Activated naive CD4-positive, alpha-beta T cell treated with anti-CD3 and anti-CD28 coated beads, Interleukin-2, amount 10 ng/mL, durations not matched to agents 7 days and 5 days (primary cell): ENCODE measurements around the gene DBF4B.

Experiments
- CTCF ChIA-PET: fragments of 350-600 bp; sonication (Branson Sonifier 250); formaldehyde crosslinking; loops from one replicate; lab custom pipeline; 2021; ENCODE audit warnings: antibody characterized with exemption; lab: Charles Lee
- DNase-seq: peaks from one replicate; pipeline ENCODE4 v3.0.0-alpha.2; 2020
- H3K27ac Mint-ChIP-seq: one replicate; pipeline ENCODE4 v1.8.0; 2021; ENCODE audit warnings: mild to moderate bottlenecking, moderate library complexity, mixed read lengths
- H3K27me3 Mint-ChIP-seq: one replicate; pipeline ENCODE4 v1.8.0; 2021; ENCODE audit warnings: mild to moderate bottlenecking, mixed read lengths
- H3K36me3 Mint-ChIP-seq: one replicate; pipeline ENCODE4 v1.8.0; 2021; ENCODE audit warnings: mixed read lengths
- H3K4me1 Mint-ChIP-seq: one replicate; pipeline ENCODE4 v1.8.0; 2021; ENCODE audit warnings: mixed read lengths
- H3K4me3 Mint-ChIP-seq: one replicate; pipeline ENCODE4 v1.8.0; 2021; ENCODE audit warnings: mild to moderate bottlenecking, moderate library complexity, mixed read lengths
- H3K9me3 Mint-ChIP-seq: one replicate; pipeline ENCODE4 v1.8.0; 2021; ENCODE audit warnings: mixed read lengths

DBF4B gene

DNA sequence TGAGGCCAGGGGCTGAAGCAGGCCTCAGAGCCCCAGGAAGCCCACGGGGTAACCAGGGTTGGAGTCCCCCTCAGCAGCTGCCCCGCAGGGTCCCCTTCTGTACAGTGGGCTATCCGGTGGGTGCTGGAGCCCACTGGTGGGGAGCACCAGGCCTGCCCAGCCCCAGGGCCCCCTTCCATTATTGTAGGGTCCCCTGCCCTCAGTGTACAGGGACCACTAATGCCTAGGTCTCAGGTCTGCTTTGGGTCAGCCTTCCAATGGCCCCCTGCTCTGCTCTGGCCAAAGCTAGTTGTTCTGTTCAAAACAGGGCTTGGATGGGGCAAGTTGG, 51.4 kb downstream of the DBF4B start:
- H3K36me3 Mint-ChIP-seq = no peaks in the 10 kb centered on the region
- H3K9me3 Mint-ChIP-seq = no peaks in the 10 kb centered on the region
- H3K4me1 Mint-ChIP-seq = no peaks in the 10 kb centered on the region
- CTCF ChIA-PET = interaction anchor here (0.6 to 1.2 kb wide), 2 partner anchors 15 to 119 kb away, joined by 3 to 5 read pairs; no protein-coding TSS in a partner anchor
- H3K4me3 Mint-ChIP-seq = no peak overlapping the region
- peaks cover 93% of the 10 kb centered on the region for H3K27me3 Mint-ChIP-seq
- no peak overlapping the region for H3K27ac Mint-ChIP-seq
- no peak for DNase-seq

- peaks cover 90% of the 10 kb centered on the region for H3K27me3 Mint-ChIP-seq
- no peaks in the 10 kb centered on the region for H3K36me3 Mint-ChIP-seq
- H3K9me3 Mint-ChIP-seq = no peaks in the 10 kb centered on the region
- no peak overlapping the region for H3K4me3 Mint-ChIP-seq
- CTCF ChIA-PET = interaction anchor here (1.2 kb wide), 1 partner anchor 15 kb away, joined by 5 read pairs; no protein-coding TSS in a partner anchor
- no peak for DNase-seq
- H3K27ac Mint-ChIP-seq = no peak overlapping the region
- no peaks in the 10 kb centered on the region for H3K4me1 Mint-ChIP-seq
Measured at GRCh38 chr17:44760474-44761308, 52.2 kb downstream of the DBF4B start.

DNA sequence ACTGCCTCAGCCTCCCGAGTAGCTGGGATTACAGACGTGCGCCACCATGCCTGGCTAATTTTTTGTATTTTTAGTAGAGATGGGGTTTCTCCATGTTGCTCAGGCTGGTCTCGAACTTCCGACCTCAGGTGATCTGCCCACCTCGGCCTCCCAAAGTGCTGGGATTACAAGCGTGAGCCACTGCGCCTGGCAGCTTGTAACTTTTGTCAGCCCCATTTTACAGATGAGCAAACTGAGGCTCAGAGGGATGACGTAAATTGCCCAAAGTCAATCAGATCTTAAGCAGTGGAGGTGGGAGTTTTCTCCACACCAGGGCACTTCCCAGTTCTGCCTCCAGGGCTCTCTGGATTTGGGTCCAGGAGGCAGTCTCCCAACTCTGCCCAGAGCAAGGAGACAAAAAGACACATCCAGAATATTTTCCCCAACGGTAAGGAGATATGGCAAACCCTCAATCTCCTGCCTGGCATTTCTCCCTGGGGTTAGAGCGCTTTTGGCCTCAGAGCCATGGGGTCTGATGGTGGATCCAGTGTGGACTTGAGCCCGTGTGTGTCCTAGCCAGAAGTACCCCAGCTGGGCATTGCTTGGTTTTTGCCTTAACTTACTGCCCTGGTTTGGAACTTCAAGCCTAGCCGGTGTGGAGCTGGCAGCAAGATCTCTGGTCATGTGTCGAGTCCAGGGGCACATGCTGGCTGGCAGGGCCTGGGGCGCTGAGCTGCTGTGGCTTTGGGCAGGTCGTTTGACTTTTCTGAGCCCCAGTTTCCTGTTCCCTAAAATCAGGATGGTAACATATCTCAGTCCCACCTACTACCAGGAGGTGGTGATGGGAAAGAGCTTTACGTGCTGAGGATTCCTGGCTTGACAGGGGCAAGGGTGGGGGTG, 53.7 kb downstream of the DBF4B start:
- H3K27ac Mint-ChIP-seq = no peak overlapping the region
- CTCF ChIA-PET = no interaction called here
- peaks cover 88% of the 10 kb centered on the region for H3K27me3 Mint-ChIP-seq
- no peaks in the 10 kb centered on the region for H3K4me1 Mint-ChIP-seq
- no peaks in the 10 kb centered on the region for H3K36me3 Mint-ChIP-seq
- H3K4me3 Mint-ChIP-seq = no peak overlapping the region
- H3K9me3 Mint-ChIP-seq = no peaks in the 10 kb centered on the region
- no peak for DNase-seq

DNA sequence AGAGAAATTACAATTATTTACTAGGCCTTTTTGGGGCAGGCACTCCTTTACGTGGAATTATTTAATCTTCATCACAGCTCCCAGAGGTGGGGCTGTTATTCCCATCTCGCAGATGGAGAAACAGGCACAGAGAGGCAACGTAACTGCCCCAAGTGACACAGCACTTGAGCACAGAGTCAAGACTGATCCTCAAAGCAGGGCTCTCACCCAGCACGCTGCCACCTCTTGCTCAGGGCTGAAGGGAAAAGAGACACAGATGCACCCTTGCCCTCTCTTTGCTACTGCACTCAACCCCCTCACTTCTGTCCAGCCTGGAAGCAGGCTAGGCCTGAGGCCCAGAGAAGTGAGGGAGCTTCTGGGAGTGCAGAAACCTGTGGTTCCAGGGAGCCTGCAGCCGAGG, 54.7 kb downstream of the DBF4B start:
- no peak for DNase-seq
- Mint-ChIP-seq H3K36me3 (no peaks in the 10 kb centered on the region), H3K9me3 (no peaks in the 10 kb centered on the region), H3K27ac (no peak overlapping the region), H3K4me1 (peaks cover 5% of the 10 kb centered on the region), H3K27me3 (peaks cover 88% of the 10 kb centered on the region), H3K4me3 (no peak overlapping the region)
- CTCF ChIA-PET = no interaction called here

DNA sequence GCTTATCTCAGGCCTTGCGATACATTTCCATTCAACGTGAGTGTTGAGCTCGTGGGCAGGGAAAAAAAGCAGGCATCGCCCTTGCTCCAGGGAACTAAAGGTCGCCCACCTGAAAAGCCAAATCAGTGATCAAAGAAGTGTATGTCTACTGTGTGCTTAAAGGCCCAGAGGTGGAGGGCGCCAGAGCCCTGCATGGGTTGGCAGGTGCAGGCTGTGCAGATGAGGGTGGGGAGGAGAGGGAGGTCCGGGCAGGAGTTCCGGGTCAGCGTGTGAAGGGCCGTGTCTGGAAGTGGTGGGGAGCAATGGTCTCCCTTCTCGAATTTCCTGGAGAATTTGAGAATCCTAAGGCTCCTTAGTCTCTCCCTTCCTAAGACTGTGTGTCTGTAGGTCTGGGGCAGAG, 57.5 kb downstream of the DBF4B start:
- no peak overlapping the region for H3K27ac Mint-ChIP-seq
- no peaks in the 10 kb centered on the region for H3K9me3 Mint-ChIP-seq
- no peak for DNase-seq
- H3K4me1 Mint-ChIP-seq = peaks cover 12% of the 10 kb centered on the region
- CTCF ChIA-PET = interaction anchor here (0.6 to 1.6 kb wide), 2 partner anchors 13 to 217 kb away, joined by 3 read pairs; no protein-coding TSS in a partner anchor
- peaks cover 84% of the 10 kb centered on the region for H3K27me3 Mint-ChIP-seq
- H3K4me3 Mint-ChIP-seq = no peak overlapping the region
- no peaks in the 10 kb centered on the region for H3K36me3 Mint-ChIP-seq

DNA sequence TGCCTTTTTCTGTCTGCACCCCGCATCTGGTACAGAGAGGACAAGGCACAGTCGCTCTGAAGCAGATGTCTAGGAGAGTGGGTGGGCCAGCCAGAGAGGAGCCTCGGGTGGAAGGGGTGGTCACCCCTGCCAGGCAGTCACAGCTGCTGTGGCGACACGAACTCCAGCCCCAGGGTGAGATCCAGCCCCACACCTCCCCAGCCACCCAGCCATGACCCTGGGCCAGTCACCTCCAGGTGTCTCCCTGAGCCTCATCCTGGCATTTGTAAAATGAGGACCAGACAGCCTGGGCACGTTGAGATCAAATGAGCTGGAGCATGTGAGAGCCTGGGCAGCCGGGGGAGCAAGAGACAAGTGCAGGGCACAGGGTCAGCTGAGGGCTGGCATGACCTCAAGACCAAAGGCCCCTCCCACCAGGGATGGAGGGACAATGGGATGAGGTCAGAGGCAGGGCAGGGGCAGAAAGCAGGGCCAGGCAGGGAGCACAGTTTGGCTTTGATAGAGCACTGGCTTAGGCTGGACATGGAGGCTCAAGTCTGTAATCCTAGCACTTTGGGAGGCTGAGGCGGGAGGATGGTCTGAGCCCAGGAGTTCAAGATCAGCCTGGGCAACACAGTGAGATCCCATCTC, 58.1 kb downstream of the DBF4B start:
- H3K36me3 Mint-ChIP-seq = no peaks in the 10 kb centered on the region
- peaks cover 12% of the 10 kb centered on the region for H3K4me1 Mint-ChIP-seq
- no peaks in the 10 kb centered on the region for H3K9me3 Mint-ChIP-seq
- peaks cover 83% of the 10 kb centered on the region for H3K27me3 Mint-ChIP-seq
- CTCF ChIA-PET = no interaction called here
- H3K27ac Mint-ChIP-seq = no peak overlapping the region
- H3K4me3 Mint-ChIP-seq = no peak overlapping the region
- no peak for DNase-seq

DNA sequence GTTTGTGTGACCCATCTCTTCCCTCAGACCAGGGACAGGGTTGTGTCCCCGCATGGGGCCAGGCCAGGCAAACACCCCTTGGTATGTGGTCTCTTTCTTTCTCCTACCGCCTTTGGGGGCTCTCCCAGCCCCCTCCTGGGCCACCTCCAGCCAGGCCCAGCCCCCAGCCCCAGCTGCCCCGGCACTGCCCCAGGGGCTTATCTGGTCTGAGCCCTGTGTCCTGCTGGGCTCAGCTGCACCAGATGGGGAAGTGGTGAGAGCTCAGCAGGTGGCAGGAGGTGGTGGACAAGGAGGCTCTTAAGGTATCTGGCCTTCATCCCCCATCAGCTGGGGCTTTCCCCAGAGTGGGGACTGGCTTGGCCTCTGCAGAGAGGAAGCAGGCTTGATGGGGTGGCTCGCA, 59.0 kb downstream of the DBF4B start:
- Mint-ChIP-seq H3K4me1 (peaks cover 12% of the 10 kb centered on the region), H3K9me3 (no peaks in the 10 kb centered on the region), H3K4me3 (no peak overlapping the region), H3K27me3 (peaks cover 82% of the 10 kb centered on the region), H3K27ac (no peak overlapping the region), H3K36me3 (no peaks in the 10 kb centered on the region)
- DNase-seq = no peak
- CTCF ChIA-PET = no interaction called here

DNA sequence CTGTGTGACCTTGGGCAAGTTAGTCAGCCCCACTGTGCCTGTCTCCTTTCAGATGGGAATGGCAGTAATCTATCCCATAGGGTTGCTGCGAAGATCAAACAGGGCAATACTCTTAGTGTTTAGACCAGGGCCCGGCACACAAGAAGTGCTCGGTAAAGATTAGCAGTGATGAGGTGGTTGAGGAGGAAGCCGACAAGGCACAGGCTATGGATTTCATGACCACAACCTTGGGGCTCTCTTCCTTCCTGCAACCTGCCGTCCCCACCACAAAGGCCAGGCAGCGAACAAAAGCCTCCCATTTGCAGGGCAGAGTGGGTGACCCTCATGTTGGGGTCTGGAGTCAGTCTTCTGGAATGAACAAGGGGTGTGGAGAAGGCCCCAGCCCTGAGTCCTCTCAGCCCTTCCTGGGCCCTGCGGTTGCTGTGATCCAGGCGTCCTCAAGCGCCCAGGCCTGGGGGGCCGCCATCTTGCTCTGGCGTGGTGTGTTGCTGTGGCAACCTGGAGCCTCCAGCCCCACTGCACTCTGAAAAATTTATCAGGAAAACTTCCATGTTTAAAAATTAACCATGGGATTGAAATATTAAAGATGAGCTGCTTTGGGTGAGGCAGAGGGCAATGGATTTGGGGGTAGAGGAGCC, 60.2 kb downstream of the DBF4B start:
- Mint-ChIP-seq H3K4me1 (peaks cover 12% of the 10 kb centered on the region), H3K4me3 (no peak overlapping the region), H3K27ac (no peak overlapping the region), H3K9me3 (no peaks in the 10 kb centered on the region), H3K27me3 (peaks cover 80% of the 10 kb centered on the region), H3K36me3 (no peaks in the 10 kb centered on the region)
- CTCF ChIA-PET = no interaction called here
- DNase-seq = no peak

DNA sequence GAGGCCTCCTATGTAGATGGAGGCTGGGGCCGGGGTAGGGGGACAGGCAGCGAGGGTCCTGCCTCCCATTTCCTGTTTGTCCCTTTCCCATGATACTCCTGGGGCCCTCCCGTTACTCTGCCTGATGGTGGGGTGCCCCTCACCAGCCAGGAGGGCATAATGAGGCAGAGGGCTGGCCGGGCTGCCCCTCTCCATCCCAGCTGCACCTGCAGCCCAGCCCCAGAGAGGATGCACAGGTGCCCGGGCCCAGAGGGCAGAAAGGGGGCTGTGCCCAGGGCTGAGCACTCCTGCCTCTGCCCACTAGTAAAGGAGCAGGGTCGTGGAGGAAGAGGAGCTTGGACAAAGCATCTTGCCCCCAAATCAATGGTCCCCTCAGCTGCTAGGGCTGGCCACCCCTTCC, 60.8 kb downstream of the DBF4B start:
- CTCF ChIA-PET = no interaction called here
- DNase-seq = no peak
- no peaks in the 10 kb centered on the region for H3K9me3 Mint-ChIP-seq
- H3K27ac Mint-ChIP-seq = no peak overlapping the region
- H3K36me3 Mint-ChIP-seq = no peaks in the 10 kb centered on the region
- peaks cover 12% of the 10 kb centered on the region for H3K4me1 Mint-ChIP-seq
- H3K4me3 Mint-ChIP-seq = no peak overlapping the region
- peaks cover 80% of the 10 kb centered on the region for H3K27me3 Mint-ChIP-seq

DNA sequence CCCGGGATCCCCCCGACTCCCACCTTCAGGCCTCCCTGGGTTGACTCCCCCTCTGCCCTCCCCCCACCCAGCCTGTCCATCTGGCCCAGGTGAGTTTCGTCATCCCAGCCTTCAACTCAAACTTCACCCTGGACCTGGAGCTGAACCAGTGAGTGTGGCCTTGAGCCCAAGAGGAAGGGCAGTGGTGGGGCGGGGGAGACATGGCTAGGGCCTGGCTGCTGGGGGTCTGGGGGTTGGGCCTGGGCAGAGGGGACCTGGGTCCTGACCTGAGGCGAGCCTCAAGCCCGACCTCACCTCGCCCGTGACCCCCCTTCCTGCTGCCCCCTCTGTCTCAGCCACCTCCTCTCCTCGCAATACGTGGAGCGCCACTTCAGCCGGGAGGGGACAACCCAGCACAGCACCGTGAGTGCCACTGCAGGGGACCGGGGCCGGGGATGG, 61.2 kb downstream of the DBF4B start:
- CTCF ChIA-PET = no interaction called here
- no peak overlapping the region for H3K4me3 Mint-ChIP-seq

DNA sequence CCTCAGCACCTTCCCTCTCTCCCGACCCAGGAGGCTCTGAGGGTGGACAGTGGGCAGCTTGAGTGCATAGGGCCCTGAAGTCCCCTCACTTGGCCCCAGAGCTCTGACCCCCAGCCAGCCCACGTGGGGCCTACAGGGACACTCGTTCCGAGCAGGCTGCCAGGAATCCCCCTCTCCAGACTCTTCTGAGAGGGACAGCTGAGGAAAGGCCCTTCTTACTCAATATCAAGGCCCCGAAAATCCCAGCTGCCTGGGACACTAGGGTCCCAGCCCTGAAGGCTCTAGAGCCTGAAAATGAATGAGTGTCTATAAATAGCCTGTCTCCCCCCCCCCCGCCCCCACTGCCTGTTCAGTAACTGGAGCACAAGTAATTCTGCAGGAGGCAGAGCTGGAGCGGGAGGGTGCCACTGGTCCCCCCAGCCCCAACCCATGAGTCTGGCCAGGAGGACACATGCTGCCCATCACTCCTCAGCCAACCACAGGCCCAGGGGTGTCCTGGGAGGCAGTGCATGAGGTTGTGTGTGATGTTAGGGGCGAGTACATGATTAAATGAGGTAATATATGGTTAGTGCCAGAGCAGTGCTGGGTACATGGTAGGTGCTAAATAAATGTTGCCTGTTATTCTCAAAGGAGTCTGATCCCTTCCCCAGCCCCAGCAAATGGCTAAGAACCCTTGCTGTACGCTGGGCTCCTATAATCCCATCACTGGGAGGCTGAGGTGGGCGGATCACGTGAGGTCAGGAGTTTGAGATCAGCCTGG, 61.9 kb downstream of the DBF4B start:
- peaks cover 75% of the 10 kb centered on the region for H3K27me3 Mint-ChIP-seq
- no peaks in the 10 kb centered on the region for H3K36me3 Mint-ChIP-seq
- CTCF ChIA-PET = no interaction called here
- H3K4me3 Mint-ChIP-seq = no peak overlapping the region
- peaks cover 13% of the 10 kb centered on the region for H3K4me1 Mint-ChIP-seq
- no peak for DNase-seq
- H3K27ac Mint-ChIP-seq = no peak overlapping the region
- H3K9me3 Mint-ChIP-seq = no peaks in the 10 kb centered on the region

More for the DNA sequence above, 61.2 kb downstream of the DBF4B start:
- DNase-seq = no peak
- no peaks in the 10 kb centered on the region for H3K9me3 Mint-ChIP-seq
- peaks cover 77% of the 10 kb centered on the region for H3K27me3 Mint-ChIP-seq
- H3K36me3 Mint-ChIP-seq = no peaks in the 10 kb centered on the region
- H3K27ac Mint-ChIP-seq = no peak overlapping the region
- H3K4me1 Mint-ChIP-seq = peaks cover 12% of the 10 kb centered on the region

GRCh38 chr17:44772308-44773045, 64.0 kb downstream of the DBF4B start:
- Mint-ChIP-seq H3K4me1 (peaks cover 20% of the 10 kb centered on the region), H3K9me3 (no peaks in the 10 kb centered on the region)
- CTCF ChIA-PET = interaction anchor here (12.7 kb wide), 1 partner anchor 92 kb away, joined by 215 read pairs; no protein-coding TSS in a partner anchor

GRCh38 chr17:44773140-44773539, 64.7 kb downstream of the DBF4B start:
- Mint-ChIP-seq H3K4me3 (no peak overlapping the region), H3K27ac (no peak overlapping the region), H3K4me1 (peaks cover 15% of the 10 kb centered on the region), H3K36me3 (no peaks in the 10 kb centered on the region), H3K27me3 (peaks cover 73% of the 10 kb centered on the region), H3K9me3 (no peaks in the 10 kb centered on the region)
- no peak for DNase-seq
- CTCF ChIA-PET = interaction anchor here (12.7 kb wide), 1 partner anchor 92 kb away, joined by 215 read pairs; no protein-coding TSS in a partner anchor

More at GRCh38 chr17:44772308-44773045, 64.0 kb downstream of the DBF4B start:
- H3K4me3 Mint-ChIP-seq = no peak overlapping the region
- H3K27me3 Mint-ChIP-seq = peaks cover 73% of the 10 kb centered on the region
- no peak overlapping the region for H3K27ac Mint-ChIP-seq
- no peak for DNase-seq
- H3K36me3 Mint-ChIP-seq = no peaks in the 10 kb centered on the region
